ENCODE measurements around the gene AGMO. TPM values are rescaled to one million over a fixed set of nuclear protein-coding genes. Genes with fewer than 3 reads are reported as not detected.
"Not testable (repeated sequence)": the region's sequence is repeated elsewhere in the genome, so short reads cannot be mapped to it uniquely, and the experiment has no call there.

Gene AGMO
- total RNA-seq, 1 donor from 2014 or later: 0.36 TPM

DNA sequence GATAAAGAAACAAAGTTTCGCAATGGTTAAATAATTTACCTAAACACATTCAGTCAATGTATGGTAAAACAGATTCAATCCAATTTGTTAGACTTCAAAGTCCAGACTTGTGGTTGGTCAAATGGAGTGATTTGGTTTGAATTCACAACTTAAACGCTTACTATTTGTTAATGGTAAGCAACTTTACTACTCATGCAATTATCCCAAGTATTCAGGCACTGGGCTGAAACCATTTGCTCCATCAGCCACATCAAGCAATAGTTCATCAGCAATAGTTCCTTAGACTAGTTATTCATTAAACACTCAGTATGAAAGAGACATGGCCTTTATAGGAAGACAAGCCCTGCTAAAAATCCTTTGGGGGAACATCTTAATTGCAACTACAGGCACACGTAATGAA, 253.0 kb downstream of the AGMO start:
- no peak for DNase-seq
- Histone ChIP-seq H3K27me3 (ENCODE audit: low read depth) (no peaks in the 10 kb centered on the region), H3K4me1 (no peaks in the 10 kb centered on the region), H3K27ac (replicated peaks) (no peak overlapping the region), H3K36me3 (no peaks in the 10 kb centered on the region), H3K9me3 (replicated peaks) (peaks cover 17% of the 10 kb centered on the region), H3K4me3 (no peak overlapping the region)
- intact Hi-C loops (cut with micrococcal nuclease): no loop called here
- TF ChIP-seq, protein P1, sequence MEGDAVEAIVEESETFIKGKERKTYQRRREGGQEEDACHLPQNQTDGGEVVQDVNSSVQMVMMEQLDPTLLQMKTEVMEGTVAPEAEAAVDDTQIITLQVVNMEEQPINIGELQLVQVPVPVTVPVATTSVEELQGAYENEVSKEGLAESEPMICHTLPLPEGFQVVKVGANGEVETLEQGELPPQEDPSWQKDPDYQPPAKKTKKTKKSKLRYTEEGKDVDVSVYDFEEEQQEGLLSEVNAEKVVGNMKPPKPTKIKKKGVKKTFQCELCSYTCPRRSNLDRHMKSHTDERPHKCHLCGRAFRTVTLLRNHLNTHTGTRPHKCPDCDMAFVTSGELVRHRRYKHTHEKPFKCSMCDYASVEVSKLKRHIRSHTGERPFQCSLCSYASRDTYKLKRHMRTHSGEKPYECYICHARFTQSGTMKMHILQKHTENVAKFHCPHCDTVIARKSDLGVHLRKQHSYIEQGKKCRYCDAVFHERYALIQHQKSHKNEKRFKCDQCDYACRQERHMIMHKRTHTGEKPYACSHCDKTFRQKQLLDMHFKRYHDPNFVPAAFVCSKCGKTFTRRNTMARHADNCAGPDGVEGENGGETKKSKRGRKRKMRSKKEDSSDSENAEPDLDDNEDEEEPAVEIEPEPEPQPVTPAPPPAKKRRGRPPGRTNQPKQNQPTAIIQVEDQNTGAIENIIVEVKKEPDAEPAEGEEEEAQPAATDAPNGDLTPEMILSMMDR (IDR thresholded peaks at IDR 0.05; ENCODE audit: borderline replicate concordance): no peak

DNA sequence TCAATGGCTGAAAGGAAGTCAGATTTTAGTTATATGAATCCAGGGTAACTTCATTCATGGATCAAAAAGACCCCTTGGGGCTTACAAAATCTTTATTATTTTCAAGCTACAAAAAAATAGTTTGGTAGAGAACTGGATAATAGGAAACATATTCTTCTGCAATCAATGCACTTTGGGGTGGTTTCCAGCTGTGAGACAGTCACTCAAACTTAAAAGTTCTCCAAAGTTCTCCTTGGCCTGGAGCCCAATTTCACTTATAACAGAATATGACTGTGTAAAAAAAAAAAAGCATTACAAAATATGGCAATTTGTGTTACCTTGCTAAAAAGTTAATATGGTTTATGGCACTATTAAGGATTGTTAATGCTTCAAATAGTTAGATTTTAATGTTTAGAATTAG, 255.5 kb downstream of the AGMO start:
- intact Hi-C loops (cut with micrococcal nuclease): no loop called here
- Histone ChIP-seq H3K27ac (replicated peaks) (no peak overlapping the region), H3K9me3 (replicated peaks) (peaks cover 3% of the 10 kb centered on the region), H3K4me1 (no peaks in the 10 kb centered on the region), H3K27me3 (ENCODE audit: low read depth) (no peaks in the 10 kb centered on the region), H3K4me3 (no peak overlapping the region), H3K36me3 (no peaks in the 10 kb centered on the region)
- TF ChIP-seq, protein P1 (IDR thresholded peaks at IDR 0.05; ENCODE audit: borderline replicate concordance): no peak
- DNase-seq: no peak

DNA sequence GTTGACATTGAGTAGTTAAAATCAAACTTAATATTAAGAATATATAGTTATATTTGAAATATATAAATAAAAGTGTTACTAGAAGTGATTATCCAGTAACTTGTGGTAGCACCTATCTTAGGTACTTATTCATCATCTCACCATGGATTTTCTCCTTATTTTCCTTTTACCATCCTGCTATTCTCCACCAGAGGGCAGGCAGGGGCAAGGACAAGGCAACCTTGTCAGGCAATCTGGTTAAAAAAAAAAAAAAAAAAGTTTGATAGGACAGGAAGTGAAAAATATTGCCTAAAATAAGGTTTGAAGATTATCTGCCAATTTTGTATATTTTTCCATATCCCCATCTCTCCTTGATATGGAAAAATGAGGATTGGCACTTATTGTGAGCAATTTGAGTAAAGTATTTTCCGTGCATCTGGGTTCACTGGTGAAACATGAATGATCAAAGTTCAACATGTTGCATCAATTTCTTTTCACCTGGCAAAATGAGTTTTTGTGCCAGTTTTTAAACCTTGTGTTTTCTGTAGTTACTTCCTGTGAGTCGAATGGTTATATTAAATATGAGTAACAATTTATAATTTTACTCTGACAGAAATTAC, 256.7 kb downstream of the AGMO start:
- no peak for DNase-seq
- no peak overlapping the region for H3K4me3 ChIP-seq
- no peaks in the 10 kb centered on the region for H3K36me3 ChIP-seq
- no peaks in the 10 kb centered on the region for H3K4me1 ChIP-seq
- no peaks in the 10 kb centered on the region for H3K9me3 ChIP-seq (replicated peaks)
- no peak overlapping the region for H3K27ac ChIP-seq (replicated peaks)
- H3K27me3 ChIP-seq (ENCODE audit: low read depth): no peaks in the 10 kb centered on the region
- TF ChIP-seq, protein P1 (IDR thresholded peaks at IDR 0.05; ENCODE audit: borderline replicate concordance): peak; percentile 76
- intact Hi-C loops (cut with micrococcal nuclease): no loop called here

DNA sequence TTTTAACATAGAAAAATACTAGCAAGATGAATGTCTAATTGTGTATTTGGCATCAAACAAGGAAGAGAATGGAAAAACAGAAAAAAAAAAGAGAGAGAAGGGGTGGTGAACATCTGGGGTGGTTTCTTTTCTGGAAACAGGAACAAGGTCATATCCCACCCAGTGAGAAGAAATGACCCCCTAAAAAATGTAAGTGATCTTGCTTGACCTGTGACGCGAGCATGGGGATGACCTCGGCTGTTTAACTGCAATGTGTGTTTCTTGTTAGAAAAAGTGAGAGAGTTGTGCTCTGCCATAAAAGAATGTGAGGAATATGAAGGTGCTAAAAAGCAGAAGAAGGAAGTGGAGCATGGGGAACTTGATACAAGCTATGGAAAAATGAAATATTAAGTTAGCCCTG, 258.5 kb downstream of the AGMO start:
- Histone ChIP-seq H3K36me3 (no peaks in the 10 kb centered on the region), H3K27me3 (ENCODE audit: low read depth) (no peaks in the 10 kb centered on the region), H3K27ac (replicated peaks) (no peak overlapping the region), H3K4me3 (no peak overlapping the region), H3K9me3 (replicated peaks) (no peaks in the 10 kb centered on the region), H3K4me1 (no peaks in the 10 kb centered on the region)
- TF ChIP-seq, protein P1 (IDR thresholded peaks at IDR 0.05; ENCODE audit: borderline replicate concordance): no peak
- DNase-seq: no peak
- intact Hi-C loops (cut with micrococcal nuclease): no loop called here

DNA sequence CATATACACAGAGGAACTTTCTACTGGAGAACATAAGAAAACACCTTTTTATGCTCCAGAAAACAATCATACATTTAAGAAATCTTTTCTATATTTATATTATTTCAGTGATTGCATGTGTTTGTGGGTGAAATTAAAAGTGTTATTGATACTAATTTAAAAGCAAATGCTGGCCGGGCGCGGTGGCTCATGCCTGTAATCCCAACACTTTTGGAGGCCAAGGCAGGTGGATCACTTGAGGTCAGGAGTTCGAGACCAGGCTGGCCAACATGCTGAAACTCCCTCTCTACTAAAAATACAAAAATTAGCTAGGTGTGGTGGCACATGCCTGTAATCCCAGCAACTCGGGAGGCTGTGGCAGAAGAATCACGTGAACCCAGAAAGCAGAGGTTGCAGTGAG, 260.8 kb downstream of the AGMO start:
- H3K4me1 ChIP-seq; H3K36me3 ChIP-seq; DNase-seq; H3K27me3 ChIP-seq (ENCODE audit: low read depth); H3K4me3 ChIP-seq; H3K27ac ChIP-seq (replicated peaks); intact Hi-C loops (cut with micrococcal nuclease); H3K9me3 ChIP-seq (replicated peaks): not testable (repeated sequence)

DNA sequence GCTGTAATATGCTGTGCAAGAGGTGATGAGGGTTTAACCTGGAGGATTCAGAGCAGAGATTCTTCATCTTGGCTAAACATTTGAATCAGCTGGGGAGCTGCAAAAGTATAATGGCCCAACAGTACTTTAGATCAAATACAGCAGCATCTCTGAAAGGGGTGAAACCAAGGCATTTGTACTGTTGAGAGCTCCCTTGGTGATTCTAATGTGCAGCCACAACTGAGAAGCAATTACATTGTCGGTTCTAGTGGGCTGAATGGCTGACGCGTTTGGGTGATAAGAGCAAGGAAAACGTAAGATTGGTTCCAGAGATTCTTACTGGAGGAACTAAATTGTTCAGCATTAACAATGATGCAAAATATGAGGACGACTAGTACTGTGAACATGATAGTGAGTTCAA, 269.7 kb downstream of the AGMO start:
- no peak for DNase-seq
- no peaks in the 10 kb centered on the region for H3K36me3 ChIP-seq
- no peak overlapping the region for H3K27ac ChIP-seq (replicated peaks)
- no peaks in the 10 kb centered on the region for H3K4me1 ChIP-seq
- TF ChIP-seq, protein P1 (IDR thresholded peaks at IDR 0.05; ENCODE audit: borderline replicate concordance): no peak
- no peaks in the 10 kb centered on the region for H3K27me3 ChIP-seq (ENCODE audit: low read depth)
- intact Hi-C loops (cut with micrococcal nuclease): no loop called here
- H3K4me3 ChIP-seq: no peak overlapping the region
- H3K9me3 ChIP-seq (replicated peaks): no peaks in the 10 kb centered on the region

Measured in left ventricle myocardium inferior (tissue), 1 donor.